Hippocampal formation (tissue), 2 donors: ENCODE results near the gene INTS6.

ENCODE experiments used
- DNase-seq, 2 donors: peaks; one replicate each; lab custom pipeline; 2025; lab: John Stamatoyannopoulos, UW

Gene INTS6

DNA sequence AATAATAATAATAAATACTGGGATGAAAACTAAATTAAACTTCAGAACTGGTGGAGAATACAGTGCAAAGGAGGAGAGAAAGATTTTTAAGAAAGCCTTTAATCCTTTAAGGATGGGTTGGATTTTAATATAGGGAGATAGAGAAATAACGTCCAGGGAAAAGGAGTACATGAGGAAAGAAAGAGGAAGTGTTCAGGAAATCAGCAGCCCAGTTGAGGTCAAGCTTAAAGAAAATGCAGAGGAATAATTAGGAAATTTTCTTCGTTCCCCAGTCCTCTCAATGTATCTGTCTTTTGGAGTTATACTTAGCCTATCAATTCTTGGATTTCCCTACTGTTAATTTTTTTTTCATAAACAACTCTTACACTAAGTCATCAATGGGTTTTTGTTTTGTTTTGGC is 47.7 kb downstream of the INTS6 start:
- DNase-seq = no peak

DNA sequence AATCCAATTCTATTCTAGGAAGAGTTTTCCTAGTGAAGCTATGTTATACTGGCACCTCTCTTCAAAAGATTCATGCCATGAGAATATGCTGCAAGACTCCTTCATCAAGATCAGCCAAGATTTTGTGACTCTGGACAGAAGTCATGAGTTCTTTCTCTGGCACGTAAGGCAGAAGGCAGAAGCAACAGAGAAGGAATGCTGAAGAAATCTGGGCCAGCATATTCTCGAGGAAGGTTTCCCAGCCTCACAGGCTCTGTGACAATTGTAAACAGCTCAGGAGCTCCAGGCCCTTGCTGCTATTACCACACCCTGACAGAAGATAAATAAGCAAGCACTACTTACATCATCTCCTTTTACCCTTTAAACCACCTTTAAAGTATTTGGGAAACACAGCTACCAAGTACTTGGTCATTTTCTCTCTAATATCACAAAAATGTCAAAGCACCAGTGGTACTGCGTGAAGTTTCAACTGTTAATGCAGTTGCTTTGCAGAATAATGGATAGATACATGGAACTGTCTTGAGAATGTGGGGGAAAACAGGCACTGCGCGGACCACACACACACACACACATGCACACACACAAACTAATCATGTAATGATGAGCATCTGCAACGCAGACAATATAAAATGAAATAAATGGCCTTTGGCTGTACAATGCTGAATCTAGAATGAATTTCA is 55.4 kb downstream of the INTS6 start:
- no peak for DNase-seq

GRCh38 chr13:51396352-51396751 is 56.5 kb downstream of the INTS6 start:
- no peak for DNase-seq

GRCh38 chr13:51394724-51395123 is 58.1 kb downstream of the INTS6 start:
- no peak for DNase-seq

DNA sequence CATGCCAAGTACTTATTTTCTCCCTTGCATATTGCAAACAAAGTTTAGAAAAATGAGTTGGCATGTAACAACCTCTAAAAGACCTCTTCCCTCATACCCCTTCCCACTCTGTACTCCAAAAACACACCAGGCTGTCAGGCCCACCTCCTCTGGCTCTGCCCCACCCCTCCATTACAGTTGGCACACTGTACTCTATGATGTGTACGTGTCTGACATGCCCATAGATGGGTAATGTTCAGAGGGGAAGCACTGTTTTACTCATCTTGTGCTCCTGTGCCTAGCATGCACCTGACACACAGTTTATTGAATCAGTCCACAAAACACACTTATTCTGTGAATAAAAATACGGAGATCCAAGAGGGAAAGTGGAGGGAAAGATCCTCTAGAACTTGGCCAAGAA is 67.7 kb downstream of the INTS6 start:
- no peak for DNase-seq

- no peak for DNase-seq
Observed at GRCh38 chr13:51380269-51380668, 72.6 kb downstream of the INTS6 start.

GRCh38 chr13:51373451-51373850 is 79.4 kb downstream of the INTS6 start:
- DNase-seq = no peak

- no peak for DNase-seq
Observed at GRCh38 chr13:51371768-51372399, 81.0 kb downstream of the INTS6 start.

GRCh38 chr13:51370811-51371210 is 82.0 kb downstream of the INTS6 start:
- DNase-seq = no peak

- DNase-seq = no peak
Observed at GRCh38 chr13:51370116-51370515, 82.7 kb downstream of the INTS6 start.

- DNase-seq = no peak
Observed at GRCh38 chr13:51364404-51365008, 88.3 kb downstream of the INTS6 start.

GRCh38 chr13:51363625-51364024 is 89.2 kb downstream of the INTS6 start:
- DNase-seq = no peak

GRCh38 chr13:51361106-51361505 is 91.7 kb downstream of the INTS6 start:
- no peak for DNase-seq

DNA sequence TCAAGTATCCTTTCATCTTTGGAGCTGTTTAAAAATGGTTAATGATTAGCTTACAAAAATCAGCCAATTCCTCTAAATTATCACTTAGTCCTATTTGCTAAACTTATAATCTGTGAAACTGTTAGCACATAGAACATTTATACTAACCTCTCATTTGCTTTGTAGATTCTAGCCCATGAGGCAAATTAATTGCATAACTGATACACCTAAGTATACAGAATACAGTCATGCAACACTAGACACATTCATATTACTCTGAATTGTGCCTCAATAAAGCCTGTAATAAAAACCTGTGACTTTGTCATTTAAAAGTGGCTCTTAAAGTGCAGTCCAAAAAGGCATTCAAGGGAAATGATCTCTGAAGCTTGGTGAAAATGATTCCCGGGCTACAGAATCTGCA is 92.3 kb downstream of the INTS6 start:
- no peak for DNase-seq

- no peak for DNase-seq
Observed at GRCh38 chr13:51359352-51359751, 93.5 kb downstream of the INTS6 start.

DNA sequence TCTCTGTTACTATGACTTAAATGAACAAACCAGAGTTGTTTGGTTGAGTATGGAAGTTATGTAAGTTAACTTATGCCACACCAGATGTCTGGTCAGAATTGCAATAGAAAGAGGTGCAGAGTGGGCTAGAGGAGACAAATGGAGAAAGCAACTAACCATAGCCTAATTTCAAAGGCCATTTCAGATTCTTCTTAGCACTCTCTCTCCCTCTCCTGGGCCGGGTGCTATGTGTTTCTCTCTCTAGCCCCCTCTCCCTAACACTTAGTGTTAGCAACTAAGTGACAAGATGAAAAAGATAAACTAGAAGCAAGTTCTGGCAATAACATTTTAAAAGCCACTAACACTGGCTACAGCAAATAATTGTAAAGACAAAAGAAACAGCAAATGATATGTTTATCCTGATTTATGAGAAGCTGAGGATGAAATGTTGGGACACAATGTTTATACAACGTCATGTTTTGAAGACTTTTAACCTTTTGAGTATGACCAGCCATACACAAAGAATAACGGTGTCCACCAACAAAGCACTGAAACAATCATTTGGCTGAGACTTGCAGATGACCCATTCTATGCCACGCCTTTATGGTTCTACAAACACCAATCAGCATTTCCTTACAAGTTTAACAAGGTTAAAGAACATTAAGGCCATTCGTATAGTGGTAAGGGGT is 94.8 kb downstream of the INTS6 start:
- peak in 1 of 2 donors; percentile 36 for DNase-seq

DNA sequence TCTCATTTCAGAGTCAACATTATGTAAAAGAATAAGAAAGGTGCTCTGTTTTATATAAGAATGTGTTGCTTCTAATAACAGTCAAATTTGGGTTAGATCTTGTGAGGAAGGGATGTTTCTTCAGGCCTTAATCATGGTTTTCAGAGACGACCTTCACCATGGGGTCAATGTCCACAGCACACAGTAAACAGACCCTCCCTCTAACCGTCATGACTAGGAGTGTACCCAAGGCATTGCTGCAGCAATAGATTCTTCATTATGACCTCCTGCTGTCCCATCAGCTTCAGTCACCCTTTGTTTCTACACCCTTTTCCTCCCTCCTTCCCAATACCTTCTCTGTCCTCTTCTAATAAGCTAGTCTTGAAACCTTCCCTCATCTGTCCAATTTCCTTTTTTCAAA is 97.6 kb downstream of the INTS6 start:
- DNase-seq = no peak

GRCh38 chr13:51349016-51349415 is 103.8 kb downstream of the INTS6 start:
- no peak for DNase-seq

DNA sequence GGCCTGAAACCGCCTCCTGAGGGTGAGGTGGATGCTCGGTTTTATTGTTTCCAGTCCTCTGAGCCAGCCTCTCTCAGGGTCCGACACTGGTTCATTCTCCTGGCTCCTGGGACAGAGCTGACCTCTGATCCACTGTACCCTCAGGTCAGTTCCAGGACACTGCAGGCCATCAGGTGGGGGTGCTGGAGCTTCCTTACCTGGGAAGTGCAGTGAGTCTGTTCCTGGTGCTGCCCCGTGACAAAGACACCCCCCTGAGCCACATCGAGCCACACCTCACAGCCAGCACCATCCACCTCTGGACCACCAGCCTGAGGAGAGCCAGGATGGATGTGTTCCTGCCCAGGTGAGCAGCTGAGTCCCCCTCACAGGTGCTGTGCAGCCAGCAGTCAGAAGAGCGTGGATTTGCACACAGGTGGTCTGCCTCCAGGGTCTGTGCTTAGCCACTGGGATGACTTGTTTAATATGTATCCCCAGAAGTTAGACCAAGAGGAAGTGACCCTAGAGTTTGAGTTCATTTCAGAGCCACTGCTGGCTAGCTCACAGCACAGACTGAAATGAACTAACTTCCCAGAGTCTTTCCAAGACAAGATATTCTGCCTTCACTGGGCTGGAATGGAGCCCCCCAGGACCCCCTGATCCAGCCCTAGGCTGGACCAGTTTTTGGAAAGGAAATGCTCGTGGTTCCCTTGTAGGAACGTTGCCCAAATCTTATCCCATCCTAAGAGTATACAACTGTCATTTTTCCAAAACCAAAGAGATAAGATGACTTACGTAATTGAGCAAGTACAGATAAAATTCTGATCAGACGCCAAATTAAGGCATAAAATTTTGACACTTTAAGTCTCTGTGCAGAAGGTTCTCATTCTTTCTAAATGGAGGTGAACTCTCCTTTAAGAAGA is 104.5 kb downstream of the INTS6 start:
- DNase-seq = no peak

DNA sequence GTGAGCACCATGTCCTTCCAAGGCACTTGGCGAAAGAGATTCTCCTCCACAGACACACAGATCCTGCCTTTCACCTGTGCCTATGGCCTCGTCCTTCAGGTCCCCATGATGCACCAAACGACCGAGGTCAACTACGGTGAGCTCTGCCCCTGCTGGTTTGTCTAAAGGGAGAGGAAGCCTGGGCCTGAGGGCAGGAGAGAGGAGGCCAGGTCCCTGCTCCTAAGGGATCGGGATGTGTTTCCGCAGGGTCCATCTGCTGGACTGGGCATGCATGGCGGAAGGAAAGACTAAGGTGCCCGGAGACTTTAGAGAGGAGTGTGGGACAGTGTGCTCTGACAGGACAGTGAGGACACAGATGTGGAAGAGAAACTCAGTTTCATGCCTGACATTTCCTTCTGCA is 105.7 kb downstream of the INTS6 start:
- no peak for DNase-seq

DNA sequence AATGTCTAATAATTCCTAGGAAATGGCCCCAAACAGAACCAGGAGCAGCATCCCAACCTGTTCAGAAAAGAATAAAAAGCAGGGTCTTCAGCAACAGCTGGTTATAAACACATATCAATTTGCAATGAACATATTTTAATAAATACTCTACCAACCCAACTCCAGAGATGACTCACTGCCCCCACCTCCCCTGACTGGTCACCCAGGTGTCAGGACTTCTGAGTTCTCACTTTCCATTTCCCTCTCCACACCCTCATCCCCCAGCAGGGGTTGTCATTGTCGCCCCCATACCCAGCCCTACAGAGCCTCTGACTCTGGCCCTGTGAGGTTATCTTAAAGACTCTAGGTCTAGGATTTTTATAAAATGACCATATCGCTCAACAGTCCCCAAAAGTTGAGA is 106.4 kb downstream of the INTS6 start:
- DNase-seq = no peak

GRCh38 chr13:51343475-51343874 is 109.4 kb downstream of the INTS6 start:
- no peak for DNase-seq
